ENCODE results near the gene MRAP2.

The MRAP2 gene

DNA sequence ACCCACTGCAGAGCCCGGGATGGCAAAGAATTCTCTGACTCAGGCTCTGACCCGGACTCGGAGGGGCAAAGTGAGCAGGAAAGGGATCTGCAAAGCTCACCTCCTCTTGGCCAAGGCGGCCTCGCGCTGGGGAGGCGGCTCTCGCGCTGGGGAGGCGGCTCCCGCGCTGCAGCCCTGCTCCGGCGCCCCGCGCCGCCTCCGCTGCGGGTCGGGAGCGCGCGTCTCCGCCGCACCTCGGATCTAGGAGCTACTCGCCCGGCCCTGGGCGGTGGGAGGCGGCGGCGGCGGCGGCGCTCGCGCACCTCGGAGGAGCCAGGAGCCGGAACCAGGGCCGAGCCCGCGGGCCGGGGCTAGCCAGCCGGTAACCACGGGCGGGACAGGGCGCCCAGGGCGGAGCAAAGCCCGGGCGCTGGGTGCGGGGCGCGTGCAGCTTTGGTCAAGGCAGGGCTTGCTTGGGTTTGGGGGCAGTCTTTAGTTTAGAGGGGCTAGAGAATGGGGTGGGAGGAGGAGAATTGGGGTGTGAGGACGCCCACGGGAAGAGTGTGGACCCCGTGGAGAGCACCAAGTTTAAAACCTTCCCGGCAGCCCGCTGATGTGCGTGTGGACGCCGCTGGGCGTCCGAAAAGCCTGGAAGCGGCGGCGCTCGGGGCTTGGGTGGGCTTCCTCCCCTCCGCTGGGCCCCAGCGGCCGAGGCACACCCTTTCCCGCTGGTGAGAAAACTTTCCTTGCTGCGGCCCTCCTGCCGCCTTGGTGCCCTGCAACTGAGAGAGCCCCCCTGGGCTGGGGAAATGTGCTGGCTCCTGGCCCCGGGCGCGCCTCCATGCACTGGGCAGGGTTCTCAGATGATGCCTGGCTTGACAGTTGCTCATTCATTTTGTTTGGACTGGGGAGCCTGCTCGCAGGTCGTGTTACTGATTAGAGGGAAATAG lies at the start of gene MRAP2:
Gene MRAP2 (plus strand): TSS at position 250 of the 929 bp plus-strand sequence. CDS start 21,547 bp downstream, outside the sequence.
- DNase-seq (ENCODE audit: low read depth) = no peak

- no peak for DNase-seq (ENCODE audit: low read depth)
Measured at GRCh38 chr6:83984411-83984810, 49.2 kb upstream of the MRAP2 start.

DNA sequence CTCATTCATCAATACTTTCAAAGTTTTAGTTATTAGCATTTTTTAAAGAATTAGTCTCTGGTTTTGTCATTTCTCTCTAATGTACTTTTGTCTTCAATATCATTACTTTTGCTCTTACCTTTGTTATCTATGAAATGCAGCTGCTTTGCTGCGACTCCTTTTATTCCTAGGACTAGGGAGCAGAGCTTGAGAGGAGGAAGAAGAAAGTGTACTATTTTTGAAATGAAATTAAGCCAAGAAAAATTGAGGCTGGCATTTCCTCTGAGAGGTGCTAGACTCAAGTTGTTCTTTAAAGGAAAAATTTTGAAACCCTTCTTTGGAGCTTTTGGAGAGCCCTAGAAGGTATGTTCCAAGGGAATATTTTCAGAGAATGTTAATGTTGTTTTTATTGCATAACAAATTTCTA lies 48.3 kb upstream of the MRAP2 start:
- DNase-seq (ENCODE audit: low read depth) = no peak

- no peak for DNase-seq (ENCODE audit: low read depth)
Measured at GRCh38 chr6:83985715-83986114, 47.9 kb upstream of the MRAP2 start.

- no peak for DNase-seq (ENCODE audit: low read depth)
Measured at GRCh38 chr6:83998021-83998584, 35.5 kb upstream of the MRAP2 start.

DNA sequence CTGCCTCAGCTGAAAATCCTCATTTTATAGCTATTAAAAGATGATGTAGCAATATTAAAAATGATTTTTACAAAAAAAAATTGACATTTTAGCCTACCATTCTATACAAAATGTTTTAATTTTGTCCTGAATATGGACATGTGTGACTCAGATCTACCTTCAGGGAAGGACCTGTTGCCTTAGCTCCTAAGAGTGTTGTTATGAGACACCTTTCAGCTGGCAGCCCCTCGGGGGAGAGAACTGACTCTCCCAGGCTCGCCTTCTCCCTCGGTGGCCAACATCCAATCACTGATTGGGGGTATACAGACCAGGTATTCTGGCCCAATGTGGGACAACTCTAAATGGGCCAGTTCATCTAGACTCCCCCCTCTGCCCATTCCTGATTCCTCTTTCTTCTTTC lies 32.5 kb upstream of the MRAP2 start:
- no peak for DNase-seq (ENCODE audit: low read depth)

GRCh38 chr6:84002226-84002625 lies 31.3 kb upstream of the MRAP2 start:
- DNase-seq (ENCODE audit: low read depth) = no peak

- DNase-seq (ENCODE audit: low read depth) = no peak
Measured at GRCh38 chr6:84003131-84003530, 30.4 kb upstream of the MRAP2 start.

DNA sequence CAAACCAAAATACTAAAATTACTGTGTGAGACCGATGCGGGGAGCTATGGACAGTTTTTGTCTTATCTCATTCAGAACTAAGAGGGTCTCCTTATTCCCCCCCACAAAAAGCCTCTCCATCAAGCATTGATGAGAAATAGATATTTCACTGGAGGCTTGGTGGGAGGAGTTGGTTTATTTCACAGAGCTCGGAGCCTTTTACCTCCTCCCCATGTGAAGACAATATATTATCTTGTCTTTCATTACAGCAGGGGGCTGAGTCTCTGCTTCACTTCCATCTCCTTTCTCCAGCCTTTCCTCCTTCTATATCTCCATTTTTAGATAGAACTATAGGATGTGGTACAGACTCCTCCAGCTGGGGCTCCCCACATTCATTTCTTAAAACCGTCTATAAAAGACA lies 29.9 kb upstream of the MRAP2 start:
- no peak for DNase-seq (ENCODE audit: low read depth)

DNA sequence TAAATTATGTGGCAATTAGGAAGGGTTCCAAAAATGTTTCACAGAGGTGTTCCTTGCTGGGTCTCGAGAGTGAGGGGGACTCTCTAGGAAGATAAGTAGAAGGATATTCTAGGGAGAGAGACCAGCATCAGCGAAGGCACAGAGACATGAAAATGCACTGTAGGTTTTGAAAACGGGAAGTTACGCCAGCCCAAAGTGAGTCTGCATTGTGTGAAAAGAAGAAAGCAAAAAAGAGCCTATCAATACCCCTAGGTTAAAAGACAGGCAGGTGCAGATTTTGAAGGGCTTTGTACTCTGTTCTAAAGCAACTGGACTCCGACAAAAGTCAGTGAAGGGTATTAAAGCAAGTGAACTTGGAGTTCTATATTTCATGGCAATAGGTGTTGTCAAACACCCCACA lies 25.7 kb upstream of the MRAP2 start:
- no peak for DNase-seq (ENCODE audit: low read depth)

GRCh38 chr6:84013354-84013753 lies 20.2 kb upstream of the MRAP2 start:
- no peak for DNase-seq (ENCODE audit: low read depth)

- no peak for DNase-seq (ENCODE audit: low read depth)
Measured at GRCh38 chr6:84013931-84014330, 19.6 kb upstream of the MRAP2 start.

DNA sequence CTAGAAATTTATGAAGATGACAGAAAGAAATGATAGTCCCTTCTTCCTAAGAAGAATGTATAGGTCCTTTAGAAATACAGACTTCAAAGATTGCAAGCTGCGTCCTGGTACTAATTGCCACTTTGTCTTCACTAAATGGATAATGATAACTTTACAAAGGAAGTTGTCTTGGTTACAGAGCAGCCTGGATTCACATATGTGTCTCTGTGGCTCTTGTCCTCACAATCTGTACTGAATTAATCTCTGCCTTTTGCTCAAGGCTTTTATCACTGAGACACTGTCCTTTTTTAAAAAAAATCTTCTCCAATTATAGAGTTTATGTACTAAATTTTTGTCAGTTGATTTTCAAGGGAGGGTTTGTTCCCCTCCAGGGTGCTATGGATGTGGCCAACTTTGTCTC lies 17.5 kb upstream of the MRAP2 start:
- no peak for DNase-seq (ENCODE audit: low read depth)

GRCh38 chr6:84017709-84018452 lies 15.7 kb upstream of the MRAP2 start:
- DNase-seq (ENCODE audit: low read depth) = no peak

DNA sequence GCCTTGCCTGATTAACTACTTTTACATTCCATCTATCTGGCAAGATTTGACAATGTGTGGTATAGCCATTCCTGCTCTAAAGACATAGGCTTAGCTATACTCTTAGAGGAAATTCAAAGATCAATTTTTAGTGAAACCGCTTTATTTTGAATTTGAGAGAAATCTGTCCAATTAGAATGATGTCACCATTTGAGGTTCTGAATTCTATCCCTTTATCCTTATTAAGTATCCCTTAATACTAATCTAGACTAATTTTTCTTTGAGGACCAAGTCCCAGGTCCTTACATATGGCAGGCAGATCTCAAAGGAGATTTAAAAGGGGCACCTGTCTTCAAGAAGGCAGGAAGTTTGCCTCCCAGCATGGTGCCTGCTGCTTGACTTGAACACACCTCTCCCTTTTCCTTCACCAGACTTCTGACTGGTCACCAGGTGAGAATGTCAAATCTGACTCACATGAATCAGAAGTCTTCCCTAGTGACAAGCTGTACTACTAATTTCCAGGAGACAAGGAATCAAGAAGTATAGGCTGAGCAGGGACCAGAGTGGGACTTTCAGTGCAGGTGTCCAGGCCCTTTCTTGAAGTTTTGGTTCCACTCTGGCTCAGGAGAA lies 15.0 kb upstream of the MRAP2 start:
- no peak for DNase-seq (ENCODE audit: low read depth)

GRCh38 chr6:84019141-84019841 lies 14.3 kb upstream of the MRAP2 start:
- no peak for DNase-seq (ENCODE audit: low read depth)

DNA sequence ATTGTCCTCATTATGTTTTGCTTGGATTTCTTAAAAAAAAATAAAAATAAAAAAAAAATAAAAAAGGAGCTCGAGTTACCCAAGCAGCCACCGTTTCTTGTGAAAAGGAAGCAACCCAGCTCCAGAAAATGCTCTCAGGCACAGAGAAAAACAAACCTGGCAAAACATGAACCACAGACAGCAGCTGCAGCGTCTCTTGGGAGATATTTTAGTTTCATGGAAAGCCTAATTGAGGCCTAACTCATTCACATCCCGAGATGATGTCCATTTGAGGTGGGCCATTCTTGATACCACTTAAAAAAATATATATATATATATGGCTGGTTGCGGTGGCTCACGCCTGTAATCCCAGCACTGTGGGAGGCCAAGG lies 13.7 kb upstream of the MRAP2 start:
- no peak for DNase-seq (ENCODE audit: low read depth)

DNA sequence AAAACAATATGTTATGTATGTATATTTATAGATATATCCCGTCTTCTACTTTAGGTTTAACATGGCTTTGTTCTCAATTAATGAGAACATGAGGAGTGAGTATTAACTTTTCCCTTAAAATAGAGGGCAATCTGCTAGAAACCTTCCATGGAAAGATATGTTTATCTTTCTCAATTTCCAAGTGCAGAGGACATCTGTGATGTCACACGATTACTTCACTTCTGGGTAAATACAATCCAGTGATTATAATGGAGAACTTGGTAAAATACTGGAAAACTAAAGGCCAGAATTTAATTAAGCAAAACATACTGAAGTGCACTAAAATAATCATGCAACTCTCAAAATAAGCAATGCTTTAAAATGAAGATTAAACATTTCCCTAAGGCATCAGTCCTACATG lies 11.9 kb upstream of the MRAP2 start:
- DNase-seq (ENCODE audit: low read depth) = no peak

DNA sequence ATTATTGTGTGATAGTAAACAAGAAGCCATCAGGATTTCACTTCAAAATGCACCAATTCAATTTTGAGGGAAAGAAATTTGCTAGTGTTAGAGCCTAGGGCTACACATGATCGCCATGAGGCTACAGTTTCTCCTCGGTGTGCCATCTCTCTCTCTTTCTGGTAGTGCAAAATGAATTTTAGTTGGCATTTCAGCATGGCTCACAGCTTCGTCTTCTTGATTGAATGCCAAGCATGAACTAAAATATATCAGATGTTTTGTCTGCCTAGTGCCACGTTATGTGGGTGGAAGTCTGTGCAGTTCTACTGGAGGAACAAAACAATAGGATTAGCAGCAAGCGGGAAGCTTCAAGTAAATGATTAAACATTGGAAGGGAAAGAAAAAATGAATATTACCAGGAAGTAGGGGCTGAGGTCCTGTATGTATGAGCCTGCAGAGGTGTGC lies 6.8 kb upstream of the MRAP2 start:
- no peak for DNase-seq (ENCODE audit: low read depth)

GRCh38 chr6:84027340-84028181 lies 6.0 kb upstream of the MRAP2 start:
- no peak for DNase-seq (ENCODE audit: low read depth)

GRCh38 chr6:84028350-84028749 lies 5.2 kb upstream of the MRAP2 start:
- DNase-seq (ENCODE audit: low read depth) = no peak
